ENCODE results near the gene RIIAD1.

GRCh38 chr1:151705753-151706463 lies 15.4 kb upstream of the RIIAD1 start:
- no peak for TF ChIP-seq EZH2 (IDR thresholded peaks at IDR 0.05)
- no peak for TF ChIP-seq POLR2A (IDR thresholded peaks at IDR 0.05; ENCODE audit: borderline replicate concordance, extremely low read depth, insufficient read depth, insufficient read length)
- TF ChIP-seq SRF (IDR thresholded peaks at IDR 0.05; ENCODE audit: low read depth), result no peak
- TF ChIP-seq ELF1 (IDR thresholded peaks at IDR 0.05; ENCODE audit: borderline replicate concordance, low read depth), result no peak
- TF ChIP-seq CTCF (IDR thresholded peaks at IDR 0.05 in 2 of 3, conservative IDR thresholded peaks at IDR 0.05 in 1 of 3; ENCODE audit: borderline replicate concordance in 1 of 3, insufficient read depth in 1 of 3, low read depth in 2 of 3, low read length in 2 of 3), result no peak
